ENCODE measurements around the gene EPN3.

GRCh38 chr17:50547736-50548083 lies 15.2 kb downstream of the EPN3 start:
- TF ChIP-seq, protein P1, sequence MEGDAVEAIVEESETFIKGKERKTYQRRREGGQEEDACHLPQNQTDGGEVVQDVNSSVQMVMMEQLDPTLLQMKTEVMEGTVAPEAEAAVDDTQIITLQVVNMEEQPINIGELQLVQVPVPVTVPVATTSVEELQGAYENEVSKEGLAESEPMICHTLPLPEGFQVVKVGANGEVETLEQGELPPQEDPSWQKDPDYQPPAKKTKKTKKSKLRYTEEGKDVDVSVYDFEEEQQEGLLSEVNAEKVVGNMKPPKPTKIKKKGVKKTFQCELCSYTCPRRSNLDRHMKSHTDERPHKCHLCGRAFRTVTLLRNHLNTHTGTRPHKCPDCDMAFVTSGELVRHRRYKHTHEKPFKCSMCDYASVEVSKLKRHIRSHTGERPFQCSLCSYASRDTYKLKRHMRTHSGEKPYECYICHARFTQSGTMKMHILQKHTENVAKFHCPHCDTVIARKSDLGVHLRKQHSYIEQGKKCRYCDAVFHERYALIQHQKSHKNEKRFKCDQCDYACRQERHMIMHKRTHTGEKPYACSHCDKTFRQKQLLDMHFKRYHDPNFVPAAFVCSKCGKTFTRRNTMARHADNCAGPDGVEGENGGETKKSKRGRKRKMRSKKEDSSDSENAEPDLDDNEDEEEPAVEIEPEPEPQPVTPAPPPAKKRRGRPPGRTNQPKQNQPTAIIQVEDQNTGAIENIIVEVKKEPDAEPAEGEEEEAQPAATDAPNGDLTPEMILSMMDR (IDR thresholded peaks at IDR 0.05; ENCODE audit: insufficient read depth, low read length, poor library complexity, severe bottlenecking), result no peak
- TF ChIP-seq EZH2phosphoT487 (conservative IDR thresholded peaks at IDR 0.05; ENCODE audit: low read length), result no peak
